Epithelial cell of proximal tubule (primary cell): ENCODE measurements around the gene CDH23. TPM values are rescaled to one million over a fixed set of nuclear protein-coding genes. Genes with fewer than 3 reads are reported as not detected.

Source experiments
- DNase-seq: peaks from one replicate; pipeline ENCODE4 v3.0.0-alpha.2; 2011; ENCODE audit warnings: low read depth
- H3K4me3 ChIP-seq: 2 replicates; pipeline ENCODE4 v1.5.1; 2011; ENCODE audit warnings: low read depth, mild to moderate bottlenecking, low read length
- CTCF ChIP-seq: conservative IDR thresholded peaks from 2 replicates; pipeline ENCODE4 v1.5.1; 2012; ENCODE audit warnings: low read depth, mild to moderate bottlenecking, low read length
- total RNA-seq: library from RNA; depleted of rRNA; stranded (reverse); fragments of >200 nt; gene quantifications from 2 replicates; pipeline ENCODE4 v1.2.3, GENCODE V29; 2015

CDH23 gene
- total RNA-seq, 1 donor from 2014 or later: under 0.01 TPM

- TF ChIP-seq CTCF: no peak
- DNase-seq: no peak
- no peak overlapping the region for H3K4me3 ChIP-seq
These were observed 360.7 kb downstream of the CDH23 start for GRCh38 chr10:71757399-71757922.

- no peak for DNase-seq
- no peak overlapping the region for H3K4me3 ChIP-seq
- no peak for TF ChIP-seq CTCF
These were observed 364.4 kb downstream of the CDH23 start for GRCh38 chr10:71761105-71761511.

- H3K4me3 ChIP-seq: no peak overlapping the region
- TF ChIP-seq CTCF: no peak
These were observed 364.9 kb downstream of the CDH23 start for GRCh38 chr10:71761541-71762113.

GRCh38 chr10:71762324-71762723, 365.6 kb downstream of the CDH23 start:
- no peak for TF ChIP-seq CTCF
- DNase-seq: no peak

More at GRCh38 chr10:71761541-71762113, 364.9 kb downstream of the CDH23 start:
- no peak for DNase-seq

GRCh38 chr10:71763352-71764127, 366.8 kb downstream of the CDH23 start:
- DNase-seq: no peak
- no peak for TF ChIP-seq CTCF
- no peak overlapping the region for H3K4me3 ChIP-seq

More at GRCh38 chr10:71762324-71762723, 365.6 kb downstream of the CDH23 start:
- no peak overlapping the region for H3K4me3 ChIP-seq

GRCh38 chr10:71765176-71765904, 368.6 kb downstream of the CDH23 start:
- no peak for TF ChIP-seq CTCF
- no peak for DNase-seq
- H3K4me3 ChIP-seq: no peak overlapping the region
